ENCODE data around the gene METTL2B. TPM values are rescaled to one million over a fixed set of nuclear protein-coding genes. Genes with fewer than 3 reads are reported as not detected.
"Not testable (repeated sequence)": the region's sequence is repeated elsewhere in the genome, so short reads cannot be mapped to it uniquely, and the experiment has no call there.

Gene METTL2B
- total and polyA plus RNA-seq, 2 experiments from 2014 or later = 19.2 to 36.5 TPM

- peaks cover 12% of the 10 kb centered on the region; the same call in 1 of the 2 replicates for H3K36me3 ChIP-seq (ENCODE audit: low read depth)
- whole genome bisulfite sequencing, 2 experiments (ENCODE audit: low coverage in 1 of 2, low lambda C conversion rate in 2 of 2, missing lambda C conversion rate in 2 of 2) = 94 to 100% methylated on average over 1 of the region's 1 CpG
- H4K20me1 ChIP-seq (ENCODE audit: insufficient read depth) = peaks cover 12% of the 10 kb centered on the region
Measured at GRCh38 chr7:128550920-128551319, 74.4 kb downstream of the METTL2B start.

GRCh38 chr7:128554394-128554793 lies 77.8 kb downstream of the METTL2B start:
- DNase-seq; H2AFZ ChIP-seq; H3K4me2 ChIP-seq (ENCODE audit: unreplicated experiment); H3K4me1 ChIP-seq (ENCODE audit: insufficient read depth); in situ Hi-C loops (cut with MboI); H3K36me3 ChIP-seq (ENCODE audit: low read depth); H3K27ac ChIP-seq; H3K27me3 ChIP-seq (replicated peaks; ENCODE audit: insufficient read depth); H3K9me3 ChIP-seq (ENCODE audit: low read depth); H3K9me2 ChIP-seq (ENCODE audit: insufficient read depth); H3F3A ChIP-seq (ENCODE audit: insufficient read depth); H3K9ac ChIP-seq; H3K4me3 ChIP-seq: not testable (repeated sequence)
- Histone ChIP-seq H3K79me2 (ENCODE audit: insufficient read depth) (peaks cover 100% of the 10 kb centered on the region), H4K20me1 (ENCODE audit: insufficient read depth) (peaks cover 16% of the 10 kb centered on the region; the same call in 1 of the 2 replicates)
- 48 to 58% methylated on average over 1 of the region's 1 CpG for WGBS, 2 experiments (ENCODE audit: low coverage in 1 of 2, low lambda C conversion rate in 2 of 2, missing lambda C conversion rate in 2 of 2)

More at GRCh38 chr7:128550920-128551319, 74.4 kb downstream of the METTL2B start:
- Histone ChIP-seq H3K9me2 (ENCODE audit: insufficient read depth) (no peaks in the 10 kb centered on the region), H3F3A (ENCODE audit: insufficient read depth) (0 out of 2 replicates have a peak, but pooled peaks cover 3% of the 10 kb centered on the region), H3K4me1 (ENCODE audit: insufficient read depth) (no peaks in the 10 kb centered on the region), H3K9me3 (ENCODE audit: low read depth) (no peaks in the 10 kb centered on the region), H2AFZ (no peak overlapping the region), H3K4me3 (no peak overlapping the region), H3K79me2 (ENCODE audit: insufficient read depth) (peaks cover 100% of the 10 kb centered on the region), H3K4me2 (ENCODE audit: unreplicated experiment) (no peak overlapping the region), H3K27ac (no peak overlapping the region), H3K9ac (no peak overlapping the region), H3K27me3 (replicated peaks; ENCODE audit: insufficient read depth) (no peaks in the 10 kb centered on the region)
- in situ Hi-C loops (cut with MboI) = no loop called here
- DNase-seq = no peak
- TF ChIP-seq EZH2 (IDR thresholded peaks at IDR 0.05; ENCODE audit: insufficient read depth, poor library complexity, severe bottlenecking) = no peak
- no peak for TF ChIP-seq EZH2phosphoT487 (IDR thresholded peaks at IDR 0.05; ENCODE audit: insufficient read depth, low read depth)

Small RNA genes within 50 kb of the gene (small RNA-seq; reads per million reads assigned to genes)
- gene AC010655.1 (ENCODE audit: low read depth, low replicate concordance) (not detected), gene AC010655.2 (ENCODE audit: low read depth, low replicate concordance) (not detected), gene RF00017 (ENCODE audit: low read depth, low replicate concordance) (not detected), gene RNU7-54P (ENCODE audit: low read depth, low replicate concordance) (not detected)

Other genes starting within 250 kb of the METTL2B start
- 0.22 TPM in 1 of 2 replicates, not detected in the other for gene LEP, start 235.5 kb upstream of the METTL2B start, total RNA-seq (2014; rRNA removed; shearing (Covaris generic))
- 0.09 and 0.11 TPM in 2 replicates for gene LEP, start 235.5 kb upstream of the METTL2B start, polyA plus RNA-seq (2016; fragmentation: Nextera tagmentation; extraction: Ambion mirVana)
- gene RBM28, start 132.8 kb upstream of the METTL2B start, total RNA-seq (2014; rRNA removed; shearing (Covaris generic)) = 11.3 and 18.9 TPM in 2 replicates
- gene RBM28, start 132.8 kb upstream of the METTL2B start, polyA plus RNA-seq (2016; fragmentation: Nextera tagmentation; extraction: Ambion mirVana) = 25.7 and 29.1 TPM in 2 replicates
- not detected in 2 replicates for gene PRRT4, start 115.1 kb upstream of the METTL2B start, total RNA-seq (2014; rRNA removed; shearing (Covaris generic))
- gene PRRT4, start 115.1 kb upstream of the METTL2B start, polyA plus RNA-seq (2016; fragmentation: Nextera tagmentation; extraction: Ambion mirVana) = not detected in 2 replicates
- 97.3 and 104 TPM in 2 replicates for gene IMPDH1, start 66.8 kb upstream of the METTL2B start, total RNA-seq (2014; rRNA removed; shearing (Covaris generic))
- gene IMPDH1, start 66.8 kb upstream of the METTL2B start, polyA plus RNA-seq (2016; fragmentation: Nextera tagmentation; extraction: Ambion mirVana) = 89.9 and 93.6 TPM in 2 replicates
- gene HILPDA, start 20.9 kb upstream of the METTL2B start, total RNA-seq (2014; rRNA removed; shearing (Covaris generic)) = 10.2 and 18.5 TPM in 2 replicates
- gene HILPDA, start 20.9 kb upstream of the METTL2B start, polyA plus RNA-seq (2016; fragmentation: Nextera tagmentation; extraction: Ambion mirVana) = 26.6 and 27.6 TPM in 2 replicates
- gene GARIN1A, start 195.5 kb downstream of the METTL2B start, total RNA-seq (2014; rRNA removed; shearing (Covaris generic)) = 0.43 and 0.89 TPM in 2 replicates
- 0.28 and 0.42 TPM in 2 replicates for gene GARIN1A, start 195.5 kb downstream of the METTL2B start, polyA plus RNA-seq (2016; fragmentation: Nextera tagmentation; extraction: Ambion mirVana)